Stimulated activated CD4-positive, alpha-beta T cell treated with anti-CD3 and anti-CD28 coated beads, Interleukin-15, amount 100 ng/mL, for 24 hours (primary cell): ENCODE results near the gene PTPRK.

Experiments
- DNase-seq: peaks from one replicate; pipeline ENCODE4 v3.0.0-alpha.2; 2020

Gene PTPRK

GRCh38 chr6:128241216-128241615 lies 279.2 kb downstream of the PTPRK start:
- no peak for DNase-seq

GRCh38 chr6:128240024-128240428 lies 280.4 kb downstream of the PTPRK start:
- no peak for DNase-seq

- no peak for DNase-seq
These were observed 281.3 kb downstream of the PTPRK start for GRCh38 chr6:128239146-128239545.

- DNase-seq, result no peak
These were observed 282.2 kb downstream of the PTPRK start for GRCh38 chr6:128238225-128238624.

- no peak for DNase-seq
These were observed 284.8 kb downstream of the PTPRK start for GRCh38 chr6:128235556-128235955.

- no peak for DNase-seq
These were observed 286.9 kb downstream of the PTPRK start for GRCh38 chr6:128233531-128233930.

GRCh38 chr6:128230267-128230989 lies 290.0 kb downstream of the PTPRK start:
- DNase-seq, result no peak

- DNase-seq, result no peak
These were observed 294.8 kb downstream of the PTPRK start for GRCh38 chr6:128225612-128226011.

- no peak for DNase-seq
These were observed 303.5 kb downstream of the PTPRK start for GRCh38 chr6:128216917-128217316.

GRCh38 chr6:128209771-128210170 lies 310.6 kb downstream of the PTPRK start:
- DNase-seq, result no peak

- DNase-seq, result no peak
These were observed 311.4 kb downstream of the PTPRK start for GRCh38 chr6:128208851-128209580.

GRCh38 chr6:128208078-128208477 lies 312.3 kb downstream of the PTPRK start:
- no peak for DNase-seq

GRCh38 chr6:128206610-128207426 lies 313.6 kb downstream of the PTPRK start:
- DNase-seq, result no peak

- no peak for DNase-seq
These were observed 315.8 kb downstream of the PTPRK start for GRCh38 chr6:128204616-128205015.

GRCh38 chr6:128202169-128202765 lies 318.1 kb downstream of the PTPRK start:
- DNase-seq, result no peak

- DNase-seq, result no peak
These were observed 319.6 kb downstream of the PTPRK start for GRCh38 chr6:128200789-128201188.

- no peak for DNase-seq
These were observed 320.9 kb downstream of the PTPRK start for GRCh38 chr6:128199461-128199860.

- no peak for DNase-seq
These were observed 327.4 kb downstream of the PTPRK start for GRCh38 chr6:128192972-128193371.

GRCh38 chr6:128188678-128189077 lies 331.7 kb downstream of the PTPRK start:
- DNase-seq, result no peak

- no peak for DNase-seq
These were observed 333.7 kb downstream of the PTPRK start for GRCh38 chr6:128186729-128187128.

GRCh38 chr6:128179876-128180438 lies 340.4 kb downstream of the PTPRK start:
- DNase-seq, result no peak

- no peak for DNase-seq
These were observed 345.7 kb downstream of the PTPRK start for GRCh38 chr6:128174724-128175123.
